GM12801 (cell line): ENCODE measurements around the gene PLXNB2.

Experiments
- CTCF ChIP-seq: IDR thresholded peaks from one replicate; pipeline ENCODE4 v1.5.1; 2011; ENCODE audit warnings: control low read depth; ENCODE audit not compliant: insufficient read length; ENCODE audit errors: extremely low read depth

The PLXNB2 gene

GRCh38 chr22:50264946-50265669, 42.3 kb downstream of the PLXNB2 start:
- no peak for TF ChIP-seq CTCF

GRCh38 chr22:50264104-50264745, 43.2 kb downstream of the PLXNB2 start:
- no peak for TF ChIP-seq CTCF

GRCh38 chr22:50262973-50263617, 44.4 kb downstream of the PLXNB2 start:
- TF ChIP-seq CTCF = no peak

- no peak for TF ChIP-seq CTCF
These were observed 45.0 kb downstream of the PLXNB2 start for GRCh38 chr22:50262460-50262911.

GRCh38 chr22:50261615-50262459, 45.6 kb downstream of the PLXNB2 start, which contains the start of gene MAPK12:
Gene MAPK12 (minus strand): TSS chr22:50261683. CDS start chr22:50261509, 174 bp downstream.
- TF ChIP-seq CTCF = no peak

- no peak for TF ChIP-seq CTCF
These were observed 46.4 kb downstream of the PLXNB2 start for GRCh38 chr22:50260801-50261614.
